Measurements from ENCODE around the gene CD99L2. TPM values are rescaled to one million over a fixed set of nuclear protein-coding genes. Genes with fewer than 3 reads are reported as not detected.

CD99L2 gene
- total RNA-seq, 1 experiment from 2014 or later = 7.3 TPM

GRCh38 chrX:150765237-150765636, 133.2 kb downstream of the CD99L2 start:
- H4K5ac ChIP-seq (ENCODE audit: insufficient read length, low read depth, low read length) = no peak overlapping the region
- H3K4ac ChIP-seq (ENCODE audit: low read depth, low read length) = no peak overlapping the region
- H2AFZ ChIP-seq (ENCODE audit: low read length) = no peak overlapping the region
- no peak overlapping the region for H3K14ac ChIP-seq (ENCODE audit: insufficient read depth, low read length)
- DNase-seq = no peak
- no CpG with 5 or more reads among the region's 9 CpGs for WGBS (ENCODE audit: extremely low coverage, insufficient read length, low lambda C conversion rate)
- H2BK5ac ChIP-seq (ENCODE audit: insufficient read length, low read length) = no peak overlapping the region
- no peak overlapping the region for H2AK5ac ChIP-seq (ENCODE audit: insufficient read length, low read length)
- no peak overlapping the region for H2BK12ac ChIP-seq (ENCODE audit: insufficient read length, low read depth, low read length)
- H4K20me1 ChIP-seq (ENCODE audit: control insufficient read depth, insufficient read depth, insufficient read length) = peaks cover 2% of the 10 kb centered on the region
- no peak overlapping the region for H3T11ph ChIP-seq (ENCODE audit: low read length)
- H3K27me3 ChIP-seq (ENCODE audit: insufficient read depth, low read length) = no peaks in the 10 kb centered on the region
- no peak for TF ChIP-seq CTCF (conservative IDR thresholded peaks at IDR 0.05)
- H3K4me1 ChIP-seq (ENCODE audit: insufficient read depth, low read length) = peaks cover 4% of the 10 kb centered on the region; the same call in 1 of the 2 replicates
- H3K23ac ChIP-seq (ENCODE audit: insufficient read length, low read depth, low read length) = no peak overlapping the region
- H4K8ac ChIP-seq (replicated peaks; ENCODE audit: insufficient read length, low read depth, low read length) = no peak overlapping the region
- Mint-ChIP-seq H3K9me3 (peaks cover 39 to 65% of the 10 kb centered on the region in 2 experiments), H3K4me1 (peaks cover 9 to 24% of the 10 kb centered on the region in 2 experiments), H3K27ac (no peak overlapping the region), H3K4me3 (no peak overlapping the region), H3K27me3 (ENCODE audit: low read depth) (no peaks in the 10 kb centered on the region), H3K36me3 (ENCODE audit: insufficient read depth in 1 of 3, low read depth in 3 of 3) (peaks cover 2 to 24% (median 15%) of the 10 kb centered on the region in 3 experiments; a peak in 6 of 7 replicates)
- no peak overlapping the region for H3K56ac ChIP-seq (ENCODE audit: insufficient read length, low read depth, low read length)
- H4K91ac ChIP-seq (ENCODE audit: insufficient read length, low read depth, low read length) = no peak overlapping the region
- no peak overlapping the region for H3K9ac ChIP-seq (ENCODE audit: extremely low read depth, insufficient read length, low read length)
- no peak overlapping the region for H3K4me2 ChIP-seq (ENCODE audit: insufficient read depth, insufficient read length, low read length)
- no peak overlapping the region for H2BK20ac ChIP-seq (ENCODE audit: low read depth, low read length, poor library complexity, severe bottlenecking)
- no peaks in the 10 kb centered on the region for H3K79me1 ChIP-seq (ENCODE audit: insufficient read depth, low read depth, low read length, poor library complexity, severe bottlenecking)
- no peaks in the 10 kb centered on the region for H3K9me3 ChIP-seq (ENCODE audit: control insufficient read depth, low read depth, low read length)
- H3K79me2 ChIP-seq (ENCODE audit: insufficient read depth, low read length) = no peaks in the 10 kb centered on the region
- H2BK15ac ChIP-seq (ENCODE audit: low read depth, low read length) = no peak overlapping the region
- H3K18ac ChIP-seq (ENCODE audit: insufficient read length, low read depth, low read length) = no peak overlapping the region
- H3K23me2 ChIP-seq (ENCODE audit: insufficient read length, low read depth, low read length, poor library complexity, severe bottlenecking) = no peaks in the 10 kb centered on the region
- H2BK120ac ChIP-seq (ENCODE audit: low read depth, low read length, poor library complexity, severe bottlenecking) = no peak overlapping the region
- H3K27ac ChIP-seq (ENCODE audit: insufficient read length, low read depth, low read length) = no peak overlapping the region
